ENCODE data around the gene NAA38.

NAA38 gene

DNA sequence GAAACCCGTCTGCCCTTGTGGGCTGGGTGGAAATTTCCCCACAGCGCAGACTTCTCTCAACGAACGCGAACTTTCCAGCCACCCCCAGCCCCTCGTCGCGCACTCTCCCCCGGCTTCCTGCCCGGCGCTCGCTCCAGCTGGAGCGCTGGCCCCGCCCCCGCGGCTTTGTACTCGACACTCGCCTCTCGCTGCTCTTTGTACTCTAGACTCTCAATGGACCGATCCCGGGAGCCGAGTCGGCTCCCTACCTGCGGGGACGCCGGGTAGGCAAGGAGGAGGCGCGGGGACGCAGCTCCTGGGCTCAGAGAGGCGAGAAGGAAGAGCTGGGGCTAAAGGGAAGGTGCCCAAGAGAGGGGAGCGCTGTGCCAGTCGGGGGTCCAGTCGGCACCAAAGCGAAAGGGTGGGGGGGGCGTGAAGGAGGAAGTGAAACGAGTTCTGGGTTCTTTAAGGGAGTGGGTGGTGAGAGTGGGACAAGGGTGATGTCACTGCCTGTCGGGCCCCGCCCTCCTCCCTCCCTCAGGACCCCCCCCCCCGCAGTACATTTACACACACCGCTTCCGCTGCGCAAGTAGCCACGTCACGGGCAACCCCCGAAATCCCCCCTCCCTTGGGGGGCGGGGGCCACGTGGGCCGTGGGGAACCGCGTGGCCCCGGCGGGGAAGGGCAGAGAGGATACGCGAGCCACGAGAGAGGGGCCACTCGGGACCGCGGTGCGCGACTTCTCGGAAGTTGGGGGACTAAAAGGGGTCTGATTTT lies 13.6 kb downstream of the NAA38 start:
- Mint-ChIP-seq H3K4me1 (peaks cover 68% of the 10 kb centered on the region), H3K36me3 (ENCODE audit: low read depth) (peaks cover 21% of the 10 kb centered on the region), H3K27me3 (ENCODE audit: low read depth, poor library complexity) (no peaks in the 10 kb centered on the region), H3K4me3 (peak overlapping the region; percentile 92), H3K27ac (peak overlapping the region; percentile 97), H3K9me3 (no peaks in the 10 kb centered on the region)
- TF ChIP-seq, protein P1, sequence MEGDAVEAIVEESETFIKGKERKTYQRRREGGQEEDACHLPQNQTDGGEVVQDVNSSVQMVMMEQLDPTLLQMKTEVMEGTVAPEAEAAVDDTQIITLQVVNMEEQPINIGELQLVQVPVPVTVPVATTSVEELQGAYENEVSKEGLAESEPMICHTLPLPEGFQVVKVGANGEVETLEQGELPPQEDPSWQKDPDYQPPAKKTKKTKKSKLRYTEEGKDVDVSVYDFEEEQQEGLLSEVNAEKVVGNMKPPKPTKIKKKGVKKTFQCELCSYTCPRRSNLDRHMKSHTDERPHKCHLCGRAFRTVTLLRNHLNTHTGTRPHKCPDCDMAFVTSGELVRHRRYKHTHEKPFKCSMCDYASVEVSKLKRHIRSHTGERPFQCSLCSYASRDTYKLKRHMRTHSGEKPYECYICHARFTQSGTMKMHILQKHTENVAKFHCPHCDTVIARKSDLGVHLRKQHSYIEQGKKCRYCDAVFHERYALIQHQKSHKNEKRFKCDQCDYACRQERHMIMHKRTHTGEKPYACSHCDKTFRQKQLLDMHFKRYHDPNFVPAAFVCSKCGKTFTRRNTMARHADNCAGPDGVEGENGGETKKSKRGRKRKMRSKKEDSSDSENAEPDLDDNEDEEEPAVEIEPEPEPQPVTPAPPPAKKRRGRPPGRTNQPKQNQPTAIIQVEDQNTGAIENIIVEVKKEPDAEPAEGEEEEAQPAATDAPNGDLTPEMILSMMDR (IDR thresholded peaks at IDR 0.05): no peak
- DNase-seq: peak; percentile 83

DNA sequence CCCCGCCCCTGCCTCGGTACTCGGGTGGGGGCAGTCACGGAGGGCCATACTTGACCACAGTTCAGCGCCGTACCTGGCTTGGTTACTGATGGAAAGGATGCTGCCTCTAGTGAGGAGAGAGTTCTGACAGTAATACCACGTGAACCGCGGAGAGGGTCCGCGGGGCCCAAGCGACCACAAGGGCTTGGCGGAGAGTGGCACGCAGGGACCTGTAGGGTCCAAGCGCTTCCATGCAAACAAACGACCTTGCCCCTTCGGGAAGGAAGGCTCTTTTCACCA lies 14.2 kb downstream of the NAA38 start:
- Mint-ChIP-seq H3K27me3 (ENCODE audit: low read depth, poor library complexity) (no peaks in the 10 kb centered on the region), H3K4me3 (peak overlapping the region; percentile 92), H3K36me3 (ENCODE audit: low read depth) (peaks cover 21% of the 10 kb centered on the region), H3K27ac (peak overlapping the region; percentile 97), H3K9me3 (no peaks in the 10 kb centered on the region), H3K4me1 (peaks cover 72% of the 10 kb centered on the region)
- DNase-seq: no peak
- TF ChIP-seq, protein P1 (IDR thresholded peaks at IDR 0.05): no peak

DNA sequence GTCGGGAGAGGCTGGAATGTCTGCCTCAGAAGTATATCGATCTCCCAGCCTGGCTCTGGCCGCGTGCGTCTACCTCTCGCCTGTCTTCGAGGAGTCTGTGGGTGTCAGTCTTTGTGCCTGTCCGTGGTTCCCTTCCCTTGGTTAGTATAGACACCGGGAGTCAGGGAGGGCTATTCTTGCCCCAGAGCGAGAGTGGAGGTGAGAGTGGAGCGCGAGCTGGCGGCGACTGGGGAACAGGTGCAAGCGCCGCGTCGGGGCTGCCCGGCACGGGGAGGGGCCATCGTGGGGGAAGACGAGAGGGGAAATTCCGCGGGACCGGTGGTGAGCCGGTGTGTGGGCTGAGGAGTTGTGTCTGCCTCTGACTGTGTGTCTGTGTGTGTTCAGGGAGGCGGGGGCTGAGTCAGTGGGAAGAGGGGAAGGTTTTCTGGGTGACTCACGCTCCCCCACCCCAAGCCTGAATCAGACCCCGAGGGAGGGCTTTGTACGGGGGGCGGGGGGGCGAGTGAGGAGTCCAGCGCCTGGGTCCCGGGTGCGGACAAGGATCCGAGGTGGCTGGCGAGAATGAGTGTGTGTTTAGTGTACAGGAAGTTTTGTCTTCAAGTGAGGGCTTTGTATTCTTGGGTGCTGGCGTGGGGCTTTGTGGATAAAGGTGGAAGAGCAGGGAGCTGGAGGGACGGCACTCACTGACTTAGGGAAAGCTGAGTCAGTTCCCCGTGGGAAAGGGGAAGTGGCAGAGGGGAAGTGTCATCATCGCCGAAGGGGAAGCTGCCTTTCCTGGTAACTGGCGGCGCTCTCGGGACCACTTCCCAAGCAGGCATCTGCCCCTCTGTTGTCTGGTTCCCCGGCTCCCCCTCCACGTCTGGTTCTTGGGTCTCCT lies 14.7 kb downstream of the NAA38 start:
- Mint-ChIP-seq H3K4me3 (peak overlapping the region; percentile 92), H3K36me3 (ENCODE audit: low read depth) (peaks cover 21% of the 10 kb centered on the region), H3K9me3 (no peaks in the 10 kb centered on the region), H3K27ac (peak overlapping the region; percentile 92), H3K27me3 (ENCODE audit: low read depth, poor library complexity) (no peaks in the 10 kb centered on the region), H3K4me1 (peaks cover 74% of the 10 kb centered on the region)
- TF ChIP-seq, protein P1 (IDR thresholded peaks at IDR 0.05): no peak
- DNase-seq: no peak

DNA sequence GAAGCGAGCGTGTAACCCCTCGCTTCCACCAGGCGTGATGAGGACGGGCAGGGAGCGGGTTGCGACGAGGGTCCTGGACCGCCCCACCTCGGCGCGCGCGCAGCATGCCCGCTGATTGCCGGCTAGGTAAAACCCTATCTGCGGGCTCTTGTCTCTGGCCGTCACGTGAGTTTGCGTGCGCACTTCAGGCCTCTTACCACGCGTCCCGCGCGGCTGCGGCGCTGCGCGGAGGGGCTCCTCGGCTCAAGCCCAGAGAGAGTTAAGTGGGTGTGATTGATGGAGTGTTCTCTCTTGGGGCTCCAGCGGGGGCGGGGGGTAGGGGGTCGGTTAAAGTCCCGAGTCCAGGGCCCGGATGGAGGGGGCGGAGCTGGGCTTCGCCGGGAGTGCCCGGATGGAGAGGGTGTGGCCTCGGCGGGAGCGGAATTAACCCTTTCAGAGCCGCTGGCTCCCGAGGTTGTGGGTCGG lies 15.4 kb downstream of the NAA38 start:
- H3K27ac Mint-ChIP-seq: peak overlapping the region; percentile 98
- H3K4me1 Mint-ChIP-seq: peaks cover 80% of the 10 kb centered on the region
- DNase-seq: peak; percentile 96
- no peaks in the 10 kb centered on the region for H3K27me3 Mint-ChIP-seq (ENCODE audit: low read depth, poor library complexity)
- peaks cover 19% of the 10 kb centered on the region for H3K36me3 Mint-ChIP-seq (ENCODE audit: low read depth)
- H3K9me3 Mint-ChIP-seq: no peaks in the 10 kb centered on the region
- H3K4me3 Mint-ChIP-seq: peak overlapping the region; percentile 92
- TF ChIP-seq, protein P1 (IDR thresholded peaks at IDR 0.05): no peak

DNA sequence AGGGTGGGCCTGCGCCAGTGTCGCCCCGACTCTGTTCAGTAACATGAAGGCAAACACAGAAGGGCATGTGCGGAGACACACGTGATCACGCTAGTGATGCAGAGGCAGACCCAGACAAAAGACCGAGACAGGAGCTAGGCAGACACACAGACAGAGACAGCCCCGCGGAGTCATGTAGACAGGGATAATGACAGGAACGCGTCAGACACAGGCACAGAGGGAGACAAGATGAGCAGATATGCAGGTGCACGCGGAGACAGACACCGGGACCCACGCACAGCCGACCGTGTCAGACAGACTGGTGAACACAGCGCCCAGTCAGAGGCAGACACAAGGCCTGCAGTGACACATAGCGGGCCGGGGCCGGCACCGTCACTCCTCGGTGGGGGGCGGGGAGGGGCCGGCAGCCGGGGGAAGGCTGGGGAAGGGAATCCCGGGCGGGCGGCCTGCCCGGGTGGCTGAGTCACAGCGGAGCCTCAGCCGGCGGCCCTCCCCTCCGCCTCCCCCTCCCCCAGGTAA lies 15.9 kb downstream of the NAA38 start:
- Mint-ChIP-seq H3K9me3 (no peaks in the 10 kb centered on the region), H3K4me3 (peak overlapping the region; percentile 100), H3K27me3 (ENCODE audit: low read depth, poor library complexity) (no peaks in the 10 kb centered on the region), H3K4me1 (peaks cover 79% of the 10 kb centered on the region), H3K27ac (peak overlapping the region; percentile 98), H3K36me3 (ENCODE audit: low read depth) (peaks cover 14% of the 10 kb centered on the region)
- TF ChIP-seq, protein P1 (IDR thresholded peaks at IDR 0.05): no peak
- DNase-seq: peak; percentile 67
